AG04450 (cell line): Measurements from ENCODE around the gene HNRNPH1. TPM values are rescaled to one million over a fixed set of nuclear protein-coding genes. Genes with fewer than 3 reads are reported as not detected.

Experiments used
- CTCF ChIA-PET: fragments of 300-600, 350-600 bp; formaldehyde crosslinking; extraction: SDS; loops from one replicate; lab custom pipeline; 2022; ENCODE audit warnings: antibody characterized with exemption, inconsistent platforms; lab: Charles Lee
- POLR2A ChIA-PET: fragments of 350-600 bp; formaldehyde crosslinking; extraction: SDS; loops from one replicate; lab custom pipeline; 2021; ENCODE audit warnings: antibody characterized with exemption, inconsistent platforms; lab: Yijun Ruan, JAX
- DNase-seq: peaks from one replicate; pipeline ENCODE4 v3.0.0-alpha.2; 2011; ENCODE audit warnings: low read depth, low spot score
- H3K27ac ChIP-seq: one replicate; pipeline ENCODE4 v1.5.1; 2012; ENCODE audit warnings: low read depth, low read length, control low read depth
- H3K27me3 ChIP-seq: one replicate; pipeline ENCODE4 v1.6.0; 2012; ENCODE audit warnings: low read length; ENCODE audit not compliant: control insufficient read depth, insufficient read depth
- H3K4me3 ChIP-seq: 2 replicates; pipeline ENCODE4 v1.5.1; 2011; ENCODE audit warnings: mild to moderate bottlenecking, low read depth, low read length, control low read depth
- H3K9me3 ChIP-seq: 2 replicates; pipeline ENCODE4 v1.5.1; 2012; ENCODE audit warnings: low read length; ENCODE audit not compliant: control insufficient read depth, insufficient read depth
- CTCF ChIP-seq: IDR thresholded peaks from 2 replicates; pipeline ENCODE4 v1.5.1; 2011; ENCODE audit warnings: low read depth, low read length, control low read depth, inconsistent platforms
- polyA plus RNA-seq: library from polyadenylated mRNA; depleted of rRNA; stranded (reverse); fragments of >200 nt; gene quantifications from 2 replicates; pipeline ENCODE4 v1.2.3, GENCODE V29; 2011

HNRNPH1 gene
- polyA plus RNA-seq, 1 experiment, result 383 TPM

- Histone ChIP-seq H3K27ac (no peak overlapping the region), H3K4me3 (no peak overlapping the region), H3K9me3 (no peaks in the 10 kb centered on the region), H3K27me3 (no peaks in the 10 kb centered on the region)
- no peak for TF ChIP-seq CTCF
- no peak for DNase-seq
- CTCF ChIA-PET, result interaction anchor here (0.5 kb wide), 1 partner anchor 14 kb away, joined by 5 read pairs; no protein-coding TSS in a partner anchor
- POLR2A ChIA-PET, result interaction anchor here (0.5 to 5.9 kb wide), 2 partner anchors 7 to 22 kb away, joined by 3 to 51 read pairs; partner anchors contain the start of gene HNRNPH1
These were observed 7.4 kb downstream of the HNRNPH1 start for GRCh38 chr5:179616002-179616594.

GRCh38 chr5:179615203-179615602 is 8.3 kb downstream of the HNRNPH1 start:
- Histone ChIP-seq H3K27me3 (no peaks in the 10 kb centered on the region), H3K4me3 (no peak overlapping the region), H3K27ac (no peak overlapping the region), H3K9me3 (no peaks in the 10 kb centered on the region)
- CTCF ChIA-PET, result interaction anchor here (1.2 to 1.7 kb wide), 2 partner anchors 8 to 11 kb away, joined by 3 to 11 read pairs; partner anchors contain the start of gene HNRNPH1
- no peak for DNase-seq
- POLR2A ChIA-PET, result interaction anchor here (5.9 kb wide), 1 partner anchor 8 kb away, joined by 51 read pairs; the partner anchor contains the start of gene HNRNPH1
- no peak for TF ChIP-seq CTCF

- H3K4me3 ChIP-seq, result no peak overlapping the region
- ChIA-PET CTCF (interaction anchor here (0.7 to 1.7 kb wide), 3 partner anchors 9 to 54 kb away, joined by 3 to 11 read pairs (median 5); partner anchors contain the start of gene HNRNPH1), POLR2A (interaction anchor here (0.7 to 5.9 kb wide), 3 partner anchors 9 to 320 kb away, joined by 3 to 51 read pairs (median 5); partner anchors contain the start of gene HNRNPH1)
- H3K27me3 ChIP-seq, result no peaks in the 10 kb centered on the region
- no peak for TF ChIP-seq CTCF
- no peak overlapping the region for H3K27ac ChIP-seq
- H3K9me3 ChIP-seq, result no peaks in the 10 kb centered on the region
- DNase-seq, result no peak
These were observed 8.7 kb downstream of the HNRNPH1 start for GRCh38 chr5:179614745-179615144.

GRCh38 chr5:179613460-179614071 is 9.9 kb downstream of the HNRNPH1 start:
- no peak for DNase-seq
- ChIA-PET CTCF (interaction anchor here (0.9 to 2.2 kb wide), 3 partner anchors 8 to 10 kb away, joined by 4 to 11 read pairs (median 10); partner anchors contain the start of gene HNRNPH1), POLR2A (interaction anchor here (1.1 to 5.9 kb wide), 2 partner anchors 10 to 15 kb away, joined by 3 to 51 read pairs; partner anchors contain the start of gene HNRNPH1)
- Histone ChIP-seq H3K4me3 (no peak overlapping the region), H3K27ac (no peak overlapping the region), H3K9me3 (no peaks in the 10 kb centered on the region), H3K27me3 (no peaks in the 10 kb centered on the region)
- no peak for TF ChIP-seq CTCF
